Skeletal muscle tissue (tissue), 4 donors: ENCODE results near the gene ADGRL4. TPM values are rescaled to one million over a fixed set of nuclear protein-coding genes. Genes with fewer than 3 reads are reported as not detected.
"Not testable (repeated sequence)": the region's sequence is repeated elsewhere in the genome, so short reads cannot be mapped to it uniquely, and the experiment has no call there.

Source experiments
- H3K27ac ChIP-seq: one replicate; pipeline ENCODE4 v1.7.0; 2013; ENCODE audit warnings: mild to moderate bottlenecking, low read depth, low read length, inconsistent platforms
- H3K27me3 ChIP-seq, 3 donors: one replicate each; pipeline ENCODE4 v1.7.0; 2013; ENCODE audit warnings: low read length in 3 of 3; ENCODE audit not compliant: control insufficient read depth in 3 of 3, insufficient read depth in 3 of 3
- H3K36me3 ChIP-seq, 3 donors: one replicate each; pipeline ENCODE4 v1.7.0; 2013; ENCODE audit warnings: low read length in 3 of 3; ENCODE audit not compliant: control insufficient read depth in 3 of 3, insufficient read depth in 3 of 3
- H3K4me1 ChIP-seq, 3 donors: one replicate each; pipeline ENCODE4 v1.7.0; 2013; ENCODE audit warnings: low read length in 3 of 3, mild to moderate bottlenecking in 3 of 3; ENCODE audit not compliant: control insufficient read depth in 3 of 3, insufficient read depth in 3 of 3
- H3K4me3 ChIP-seq, 3 donors: one replicate each; pipeline ENCODE4 v1.7.0; 2013; ENCODE audit warnings: low read length in 3 of 3
- H3K9ac ChIP-seq, 3 donors: one replicate each; pipeline ENCODE4 v1.7.0; 2013; ENCODE audit warnings: low read length in 3 of 3, mild to moderate bottlenecking in 3 of 3, moderate library complexity in 2 of 3, low read depth in 1 of 3
- H3K9me3 ChIP-seq, 3 donors: one replicate each; pipeline ENCODE4 v1.7.0; 2013; ENCODE audit warnings: low read length in 3 of 3; ENCODE audit not compliant: control insufficient read depth in 3 of 3
- total RNA-seq: library from RNA; depleted of rRNA; stranded (reverse); fragments of >200 nt; gene quantifications from one replicate; pipeline ENCODE4 v1.2.3, GENCODE V29; 2014
- donor health status: Osteomylitis.

The ADGRL4 gene
- total RNA-seq, 1 donor from 2014 or later = 15.7 TPM

- H3K9ac ChIP-seq = no peak overlapping the region
- no peak overlapping the region for H3K4me3 ChIP-seq
- no peaks in the 10 kb centered on the region for H3K4me1 ChIP-seq
- H3K27me3 ChIP-seq = no peaks in the 10 kb centered on the region
- H3K36me3 ChIP-seq = no peaks in the 10 kb centered on the region
- no peak overlapping the region for H3K27ac ChIP-seq
- H3K9me3 ChIP-seq = no peaks in the 10 kb centered on the region
Measured at GRCh38 chr1:78884685-78885452, 121.7 kb downstream of the ADGRL4 start.

- no peaks in the 10 kb centered on the region for H3K4me1 ChIP-seq
- no peaks in the 10 kb centered on the region for H3K36me3 ChIP-seq
- H3K9ac ChIP-seq = no peak overlapping the region
- H3K27ac ChIP-seq = no peak overlapping the region
- H3K4me3 ChIP-seq = no peak overlapping the region
- no peaks in the 10 kb centered on the region for H3K27me3 ChIP-seq
- no peaks in the 10 kb centered on the region for H3K9me3 ChIP-seq
Measured at GRCh38 chr1:78880223-78880622, 126.3 kb downstream of the ADGRL4 start.

GRCh38 chr1:78875986-78876385 is 130.5 kb downstream of the ADGRL4 start:
- not testable (repeated sequence) for H3K27me3 ChIP-seq, H3K9ac ChIP-seq, H3K9me3 ChIP-seq, H3K27ac ChIP-seq, H3K4me1 ChIP-seq, H3K36me3 ChIP-seq, H3K4me3 ChIP-seq

GRCh38 chr1:78872801-78873200 is 133.7 kb downstream of the ADGRL4 start:
- not testable (repeated sequence) for H3K9me3 ChIP-seq, H3K27ac ChIP-seq, H3K4me3 ChIP-seq, H3K27me3 ChIP-seq, H3K36me3 ChIP-seq, H3K9ac ChIP-seq, H3K4me1 ChIP-seq

GRCh38 chr1:78871249-78871648 is 135.3 kb downstream of the ADGRL4 start:
- H3K4me3 ChIP-seq = no peak overlapping the region
- H3K36me3 ChIP-seq = no peaks in the 10 kb centered on the region
- no peak overlapping the region for H3K9ac ChIP-seq
- H3K9me3 ChIP-seq = no peaks in the 10 kb centered on the region
- no peaks in the 10 kb centered on the region for H3K4me1 ChIP-seq
- no peak overlapping the region for H3K27ac ChIP-seq
- H3K27me3 ChIP-seq = no peaks in the 10 kb centered on the region

- H3K9ac ChIP-seq = no peak overlapping the region
- H3K27me3 ChIP-seq = no peaks in the 10 kb centered on the region
- H3K4me1 ChIP-seq = no peaks in the 10 kb centered on the region
- H3K36me3 ChIP-seq = no peaks in the 10 kb centered on the region
- H3K27ac ChIP-seq = no peak overlapping the region
- no peaks in the 10 kb centered on the region for H3K9me3 ChIP-seq
- H3K4me3 ChIP-seq = no peak overlapping the region
Measured at GRCh38 chr1:78869136-78869535, 137.4 kb downstream of the ADGRL4 start.

- no peak overlapping the region for H3K9ac ChIP-seq
- H3K9me3 ChIP-seq = no peaks in the 10 kb centered on the region
- H3K27ac ChIP-seq = no peak overlapping the region
- H3K36me3 ChIP-seq = no peaks in the 10 kb centered on the region
- no peaks in the 10 kb centered on the region for H3K27me3 ChIP-seq
- no peaks in the 10 kb centered on the region for H3K4me1 ChIP-seq
- H3K4me3 ChIP-seq = no peak overlapping the region
Measured at GRCh38 chr1:78864175-78864574, 142.4 kb downstream of the ADGRL4 start.

- Histone ChIP-seq H3K36me3 (no peaks in the 10 kb centered on the region), H3K27ac (no peak overlapping the region), H3K27me3 (no peaks in the 10 kb centered on the region), H3K4me3 (no peak overlapping the region), H3K9me3 (no peaks in the 10 kb centered on the region), H3K9ac (no peak overlapping the region), H3K4me1 (no peaks in the 10 kb centered on the region)
Measured at GRCh38 chr1:78856096-78856495, 150.4 kb downstream of the ADGRL4 start.

GRCh38 chr1:78855258-78855657 is 151.3 kb downstream of the ADGRL4 start:
- H3K9me3 ChIP-seq = no peaks in the 10 kb centered on the region
- no peak overlapping the region for H3K9ac ChIP-seq
- no peaks in the 10 kb centered on the region for H3K27me3 ChIP-seq
- H3K4me3 ChIP-seq = no peak overlapping the region
- no peaks in the 10 kb centered on the region for H3K4me1 ChIP-seq
- no peaks in the 10 kb centered on the region for H3K36me3 ChIP-seq
- H3K27ac ChIP-seq = no peak overlapping the region

GRCh38 chr1:78854556-78854955 is 152.0 kb downstream of the ADGRL4 start:
- no peaks in the 10 kb centered on the region for H3K27me3 ChIP-seq
- H3K36me3 ChIP-seq = no peaks in the 10 kb centered on the region
- no peaks in the 10 kb centered on the region for H3K9me3 ChIP-seq
- H3K4me3 ChIP-seq = no peak overlapping the region
- no peak overlapping the region for H3K9ac ChIP-seq
- no peak overlapping the region for H3K27ac ChIP-seq
- H3K4me1 ChIP-seq = no peaks in the 10 kb centered on the region
